Measurements from ENCODE around the gene FRS3. TPM values are rescaled to one million over a fixed set of nuclear protein-coding genes. Genes with fewer than 3 reads are reported as not detected.

FRS3 gene
- total and polyA plus RNA-seq, 12 donors = 0.30 to 21.2 (median 5.4) TPM

- WGBS, 4 donors = 85 to 90% (median 87%) methylated on average over 13 of the region's 13 CpGs
- Histone ChIP-seq H3K4me3 (no peak overlapping the region), H3K4me1 (replicated peaks in 1 of 2) (no peaks in the 10 kb centered on the region), H3K9me3 (replicated peaks in 1 of 3) (no peaks in the 10 kb centered on the region), H3K27me3 (no peaks in the 10 kb centered on the region), H3K36me3 (replicated peaks in 1 of 2) (no peaks in the 10 kb centered on the region), H3K27ac (no peak overlapping the region)
- intact Hi-C loops (cut with DNase I) = no loop called here
- TF ChIP-seq CTCF (IDR thresholded peaks at IDR 0.05) (no peak), POLR2A (IDR thresholded peaks at IDR 0.05) (no peak)
- DNase-seq = no peak
Observed at GRCh38 chr6:41824571-41825569, 45.2 kb upstream of the FRS3 start.

- WGBS, 4 donors = 86 to 100% (median 94%) methylated on average over 1 of the region's 1 CpG
- no peak for DNase-seq
- Histone ChIP-seq H3K9me3 (replicated peaks in 1 of 3) (no peaks in the 10 kb centered on the region), H3K27me3 (no peaks in the 10 kb centered on the region), H3K27ac (no peak overlapping the region), H3K4me3 (no peak overlapping the region), H3K4me1 (replicated peaks in 1 of 2) (no peaks in the 10 kb centered on the region), H3K36me3 (replicated peaks in 1 of 2) (no peaks in the 10 kb centered on the region)
- TF ChIP-seq CTCF (IDR thresholded peaks at IDR 0.05) (no peak), POLR2A (IDR thresholded peaks at IDR 0.05) (no peak)
- intact Hi-C loops (cut with DNase I) = no loop called here
Observed at GRCh38 chr6:41823178-41823577, 43.5 kb upstream of the FRS3 start.

- H3K9me3 ChIP-seq (replicated peaks in 1 of 3) = no peaks in the 10 kb centered on the region
- H3K36me3 ChIP-seq (replicated peaks in 1 of 2) = no peaks in the 10 kb centered on the region
- no peak overlapping the region for H3K27ac ChIP-seq
- intact Hi-C loops (cut with DNase I) = no loop called here
- DNase-seq = no peak
- H3K27me3 ChIP-seq = no peaks in the 10 kb centered on the region
- TF ChIP-seq CTCF (IDR thresholded peaks at IDR 0.05) (no peak), POLR2A (IDR thresholded peaks at IDR 0.05) (no peak)
- no peaks in the 10 kb centered on the region for H3K4me1 ChIP-seq (replicated peaks in 1 of 2)
- 89 to 100% (median 97%) methylated on average over 1 of the region's 1 CpG for WGBS, 4 donors
- no peak overlapping the region for H3K4me3 ChIP-seq
Observed at GRCh38 chr6:41822021-41822420, 42.3 kb upstream of the FRS3 start.

- no peaks in the 10 kb centered on the region for H3K27me3 ChIP-seq
- 76 to 89% (median 89%) methylated on average over 4 of the region's 4 CpGs for WGBS, 4 donors
- TF ChIP-seq POLR2A (IDR thresholded peaks at IDR 0.05) (no peak), CTCF (IDR thresholded peaks at IDR 0.05) (no peak)
- no peak for DNase-seq
- H3K9me3 ChIP-seq (replicated peaks in 1 of 3) = no peaks in the 10 kb centered on the region
- no peak overlapping the region for H3K4me3 ChIP-seq
- no peaks in the 10 kb centered on the region for H3K4me1 ChIP-seq (replicated peaks in 1 of 2)
- no peaks in the 10 kb centered on the region for H3K36me3 ChIP-seq (replicated peaks in 1 of 2)
- intact Hi-C loops (cut with DNase I) = no loop called here
- no peak overlapping the region for H3K27ac ChIP-seq
Observed at GRCh38 chr6:41821266-41821665, 41.6 kb upstream of the FRS3 start.

All from adrenal gland (tissue), 12 donors.